DMS153 (cell line): Measurements from ENCODE around the gene ADSS2.
"Not testable (repeated sequence)": the region's sequence is repeated elsewhere in the genome, so short reads cannot be mapped to it uniquely, and the experiment has no call there.

ENCODE experiments used
- DNase-seq: peaks from one replicate; lab custom pipeline; 2025; lab: John Stamatoyannopoulos, UW

The ADSS2 gene

DNA sequence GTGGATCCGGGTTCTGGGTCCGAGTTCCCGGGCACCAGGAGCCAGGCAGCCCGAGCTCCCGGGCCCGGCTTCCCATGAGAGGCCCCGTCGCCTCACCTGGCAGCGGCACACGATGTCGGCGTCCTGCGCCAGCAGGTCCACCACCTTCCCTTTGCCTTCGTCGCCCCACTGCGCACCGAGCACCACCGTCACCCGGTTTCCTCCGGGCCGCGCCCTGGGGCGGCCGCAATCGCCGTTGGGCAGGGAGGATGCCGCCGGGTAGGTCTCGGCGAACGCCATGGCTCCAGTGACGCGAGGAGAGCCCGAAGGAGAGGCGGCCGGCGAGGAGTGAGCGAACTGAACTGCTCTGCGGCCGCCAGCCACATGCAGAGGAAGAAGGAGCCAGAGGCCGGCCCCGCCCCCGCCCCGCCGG lies at the start of gene ADSS2:
ADSS2 (minus strand) TSS at position 371 of the 412 bp plus-strand sequence; CDS start at position 279, 92 bp downstream.
- DNase-seq: no peak

- not testable (repeated sequence) for DNase-seq
Measured at GRCh38 chr1:244500515-244500914, 48.8 kb upstream of the ADSS2 start.

- not testable (repeated sequence) for DNase-seq
Measured at GRCh38 chr1:244499484-244499883, 47.8 kb upstream of the ADSS2 start.

DNA sequence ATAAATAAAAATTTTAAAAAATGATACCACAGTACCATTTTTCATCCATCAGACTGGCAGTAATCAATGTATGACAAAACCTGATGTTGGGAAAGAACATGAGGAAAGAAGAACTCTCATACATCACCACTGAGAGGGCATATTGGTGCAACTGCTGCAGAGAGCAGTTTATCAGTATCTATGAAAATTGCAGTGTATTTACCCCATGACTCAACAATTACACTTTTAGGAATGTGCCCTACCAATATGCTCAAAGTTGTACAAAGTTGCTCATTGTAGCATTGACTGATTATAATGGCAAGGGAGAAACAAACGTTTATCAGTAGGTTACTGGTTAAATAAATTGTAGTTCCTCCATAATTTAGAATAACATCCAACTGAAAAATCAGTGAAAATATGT lies 46.1 kb upstream of the ADSS2 start:
- no peak for DNase-seq

DNA sequence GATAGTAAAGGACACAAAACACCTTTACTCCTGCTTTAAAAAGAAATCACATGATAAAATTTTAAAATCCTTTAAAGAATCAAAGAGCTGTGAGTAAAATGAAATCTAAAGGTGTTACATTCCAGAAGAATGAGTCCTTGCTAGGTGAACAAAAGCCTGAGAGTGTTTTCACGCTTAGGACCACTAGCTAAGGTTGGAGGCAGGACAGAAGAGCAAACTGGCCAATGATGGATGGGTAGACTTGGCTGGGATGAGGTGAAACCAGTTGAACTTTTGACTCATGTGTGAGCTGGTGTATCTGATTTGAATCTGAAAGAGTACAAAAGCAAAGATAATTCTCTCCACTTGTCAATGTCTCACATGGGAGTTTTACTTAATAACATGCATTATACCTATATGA lies 44.5 kb upstream of the ADSS2 start:
- no peak for DNase-seq

- no peak for DNase-seq
Measured at GRCh38 chr1:244494653-244495052, 42.9 kb upstream of the ADSS2 start.

DNA sequence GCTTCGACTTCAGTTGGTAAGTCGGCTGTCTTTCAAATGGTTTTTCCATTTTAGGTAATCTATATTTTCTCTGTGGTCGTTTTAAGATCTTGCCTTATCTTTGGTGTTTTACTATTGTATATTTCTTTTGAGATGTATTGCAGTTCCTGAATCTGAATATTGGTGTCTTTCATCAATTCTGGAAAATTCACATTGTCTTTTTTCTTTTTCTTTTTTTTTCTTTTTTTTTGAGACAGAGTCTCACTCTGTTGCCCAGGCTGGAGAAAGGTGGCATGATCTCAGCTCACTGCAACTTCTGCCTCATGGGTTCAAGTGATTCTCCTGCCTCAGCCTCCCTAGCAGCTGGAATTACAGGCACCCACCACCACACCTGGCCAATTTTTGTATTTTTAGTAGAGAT lies 33.3 kb upstream of the ADSS2 start:
- not testable (repeated sequence) for DNase-seq

DNA sequence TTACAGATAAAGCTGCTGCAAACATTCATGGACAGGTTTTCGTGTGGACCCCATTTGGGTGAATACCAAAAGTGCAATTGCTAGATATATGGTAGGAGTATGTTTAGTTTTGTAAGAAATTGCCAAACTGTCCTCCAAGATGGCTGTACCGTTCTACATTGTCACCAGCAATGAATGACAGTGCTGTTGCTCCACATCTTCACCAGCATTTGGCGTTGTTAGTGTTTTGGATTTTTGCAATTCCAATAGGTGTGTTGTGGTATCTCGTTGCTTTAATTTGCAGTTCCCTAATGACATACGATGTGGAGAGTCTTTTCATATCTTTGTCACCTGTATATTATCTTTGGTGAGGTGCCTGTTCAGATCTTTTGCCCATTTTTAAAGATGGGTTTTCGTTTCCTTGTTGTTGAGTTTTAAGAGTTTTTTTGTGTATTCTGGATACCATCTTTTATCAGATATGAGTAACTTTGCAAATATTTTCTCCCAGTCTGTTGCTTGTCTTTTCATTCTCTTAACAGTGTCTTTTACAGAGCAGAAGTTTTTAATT lies 21.4 kb upstream of the ADSS2 start:
- no peak for DNase-seq

DNA sequence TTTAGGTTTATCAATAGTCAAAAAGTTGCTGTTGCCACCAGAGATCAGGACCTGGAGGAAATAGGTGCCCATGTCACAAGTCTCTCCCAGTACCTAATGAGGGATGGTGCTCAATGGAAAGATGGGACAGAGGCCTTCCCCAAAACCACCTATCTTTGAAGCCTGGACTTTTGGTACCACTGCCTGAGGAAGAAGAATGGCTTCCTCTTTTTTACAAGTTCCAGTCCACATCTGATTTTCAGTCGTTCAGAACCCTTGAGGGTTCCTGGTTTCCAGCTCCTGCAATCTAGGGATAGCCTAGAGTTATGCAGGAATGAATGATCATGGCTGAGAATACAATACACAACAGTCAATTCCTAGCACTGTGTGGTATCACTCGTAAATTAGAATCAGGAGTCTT lies 15.0 kb upstream of the ADSS2 start:
- DNase-seq: no peak

DNA sequence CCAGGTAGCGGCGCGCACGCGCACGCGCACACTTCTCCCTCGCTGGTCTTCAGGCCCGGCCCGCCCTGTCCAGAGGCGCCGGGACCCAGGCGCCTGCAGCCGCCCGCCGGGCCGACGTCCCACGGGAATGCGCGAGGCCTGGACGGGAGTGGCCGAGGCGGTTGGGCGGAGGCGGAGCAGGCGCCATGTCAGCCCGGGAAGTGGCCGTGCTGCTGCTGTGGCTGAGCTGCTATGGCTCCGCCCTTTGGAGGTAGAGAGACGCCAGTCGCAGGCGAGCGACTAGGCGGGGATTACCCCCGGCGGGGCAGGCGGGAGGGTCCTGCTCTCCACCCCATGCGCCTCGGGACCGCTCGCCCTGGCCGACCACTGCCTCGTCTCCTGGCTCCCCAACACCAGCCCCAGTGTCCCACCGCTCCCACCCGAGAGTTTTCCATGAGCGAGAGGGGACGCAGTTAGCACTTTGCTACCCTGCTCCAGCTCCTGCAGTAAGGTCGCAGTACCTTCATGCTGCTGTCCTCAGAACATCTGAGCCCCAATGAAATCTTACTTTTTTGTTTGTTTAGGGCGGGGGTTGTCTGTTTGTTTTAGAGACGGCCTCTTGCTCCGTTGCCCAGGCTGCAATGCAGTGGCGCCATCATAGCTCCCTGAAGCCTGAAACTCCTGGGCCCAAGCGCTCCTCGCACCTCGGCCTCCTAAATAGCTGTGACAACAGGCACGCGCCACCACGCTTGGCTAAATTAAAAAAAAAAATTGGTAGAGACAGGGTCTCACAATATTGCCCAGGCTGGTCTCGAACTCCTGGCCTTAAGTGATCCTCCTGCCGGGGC lies 9.7 kb upstream of the ADSS2 start, which contains the start of gene CATSPERE:
CATSPERE (plus strand) TSS at position 29 of the 827 bp plus-strand sequence; CDS start at position 186, 157 bp downstream.
- DNase-seq: peak; percentile 97

- peak; percentile 45 for DNase-seq
Measured at GRCh38 chr1:244460197-244460596, 8.5 kb upstream of the ADSS2 start.

DNA sequence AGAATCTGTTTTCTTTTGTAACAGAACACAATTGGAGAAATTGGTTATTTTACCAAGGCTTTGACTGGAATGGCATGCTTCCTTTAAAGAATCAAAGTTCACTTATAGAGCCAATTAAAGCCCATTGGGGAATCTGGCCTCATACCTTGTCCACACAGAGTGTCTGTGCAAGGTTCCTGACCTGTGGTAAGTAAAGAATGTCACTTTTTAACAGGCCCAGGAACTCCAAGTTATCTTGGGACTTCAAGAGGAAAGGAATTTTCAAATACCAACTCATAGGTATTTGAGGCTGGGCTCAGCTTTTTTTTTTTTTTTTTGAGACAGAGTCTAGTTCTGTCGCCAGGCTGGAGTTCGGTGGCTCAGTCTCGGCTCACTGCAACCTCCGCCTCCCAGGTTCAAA lies 7.1 kb upstream of the ADSS2 start:
- DNase-seq: no peak

DNA sequence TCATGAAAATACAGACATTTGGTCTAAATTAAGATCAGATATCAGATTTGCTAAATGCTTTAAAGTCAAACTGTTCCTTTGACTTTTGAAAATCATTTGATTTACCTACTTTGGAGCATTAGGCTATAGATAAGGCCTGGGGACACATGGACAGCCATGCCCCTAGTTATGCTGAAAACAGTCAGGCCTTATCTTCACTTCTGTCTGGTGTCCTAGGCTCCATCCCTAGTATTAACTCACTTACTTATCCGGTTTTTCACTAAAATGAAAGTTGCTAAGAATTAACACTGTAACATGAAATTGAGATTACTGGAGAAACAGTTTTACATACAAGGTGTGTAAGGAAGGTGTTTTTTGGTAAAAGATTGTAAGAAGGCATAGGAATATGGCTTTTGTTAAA lies 4.9 kb upstream of the ADSS2 start:
- no peak for DNase-seq

DNA sequence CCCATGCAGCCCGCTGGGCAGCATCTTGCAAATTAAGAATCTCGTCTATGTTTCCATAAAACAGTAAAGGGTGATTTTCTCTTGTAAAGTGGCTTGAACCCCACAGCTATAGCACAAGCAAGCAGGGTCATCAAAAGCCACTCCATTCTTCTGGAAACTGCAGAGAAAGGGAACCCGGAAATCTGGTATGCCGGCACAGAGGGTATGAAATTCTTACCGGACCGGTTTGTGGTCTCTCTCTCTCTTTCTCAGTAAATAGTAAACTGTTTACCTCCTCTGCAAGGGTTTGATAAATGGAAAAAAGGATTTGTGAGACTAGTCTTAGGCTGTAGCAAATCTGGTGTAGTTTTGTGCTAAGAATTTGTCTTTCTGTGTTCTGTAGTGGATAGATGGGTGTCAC lies 2.7 kb upstream of the ADSS2 start:
- no peak for DNase-seq

DNA sequence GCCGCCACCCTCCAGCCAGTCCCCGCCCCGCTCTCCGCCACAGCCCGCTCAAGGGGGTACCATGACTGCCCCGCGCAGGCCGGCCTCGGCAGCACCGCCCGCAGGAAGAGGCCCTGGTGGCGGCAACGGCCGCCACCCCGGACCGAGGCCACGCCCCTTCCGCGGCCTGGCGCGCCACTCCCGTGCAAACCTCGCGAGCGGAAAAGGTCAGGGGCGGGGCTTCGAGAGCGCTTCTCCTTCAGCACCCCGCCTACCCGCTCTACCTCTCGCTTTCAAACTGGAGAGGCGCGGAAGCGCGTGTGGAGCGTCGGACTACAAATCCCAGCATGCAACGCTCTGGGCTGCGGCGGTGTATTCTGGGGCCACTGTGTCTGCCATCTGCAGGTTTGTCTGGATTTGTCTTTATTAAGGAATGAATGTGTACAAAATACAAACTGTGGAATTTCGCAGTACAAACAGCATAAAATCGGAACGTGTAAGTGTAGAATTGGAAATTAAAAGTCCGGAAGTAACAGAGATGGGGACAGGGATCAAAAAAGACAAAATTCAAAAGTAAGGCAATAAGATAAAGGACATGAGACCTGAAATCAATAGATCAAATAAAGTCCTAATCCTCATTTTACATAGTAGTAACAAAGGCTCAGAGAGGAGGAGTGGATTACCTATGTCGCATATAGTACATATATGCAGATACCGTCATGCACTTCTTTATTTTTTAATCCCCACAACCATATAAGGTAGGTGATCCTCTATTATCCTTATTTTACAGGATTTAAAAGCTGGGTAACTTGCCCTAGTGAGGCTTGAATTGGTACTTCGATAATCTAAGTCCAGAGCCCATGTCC lies 464 bp upstream of the ADSS2 start:
- peak; percentile 100 for DNase-seq

DNA sequence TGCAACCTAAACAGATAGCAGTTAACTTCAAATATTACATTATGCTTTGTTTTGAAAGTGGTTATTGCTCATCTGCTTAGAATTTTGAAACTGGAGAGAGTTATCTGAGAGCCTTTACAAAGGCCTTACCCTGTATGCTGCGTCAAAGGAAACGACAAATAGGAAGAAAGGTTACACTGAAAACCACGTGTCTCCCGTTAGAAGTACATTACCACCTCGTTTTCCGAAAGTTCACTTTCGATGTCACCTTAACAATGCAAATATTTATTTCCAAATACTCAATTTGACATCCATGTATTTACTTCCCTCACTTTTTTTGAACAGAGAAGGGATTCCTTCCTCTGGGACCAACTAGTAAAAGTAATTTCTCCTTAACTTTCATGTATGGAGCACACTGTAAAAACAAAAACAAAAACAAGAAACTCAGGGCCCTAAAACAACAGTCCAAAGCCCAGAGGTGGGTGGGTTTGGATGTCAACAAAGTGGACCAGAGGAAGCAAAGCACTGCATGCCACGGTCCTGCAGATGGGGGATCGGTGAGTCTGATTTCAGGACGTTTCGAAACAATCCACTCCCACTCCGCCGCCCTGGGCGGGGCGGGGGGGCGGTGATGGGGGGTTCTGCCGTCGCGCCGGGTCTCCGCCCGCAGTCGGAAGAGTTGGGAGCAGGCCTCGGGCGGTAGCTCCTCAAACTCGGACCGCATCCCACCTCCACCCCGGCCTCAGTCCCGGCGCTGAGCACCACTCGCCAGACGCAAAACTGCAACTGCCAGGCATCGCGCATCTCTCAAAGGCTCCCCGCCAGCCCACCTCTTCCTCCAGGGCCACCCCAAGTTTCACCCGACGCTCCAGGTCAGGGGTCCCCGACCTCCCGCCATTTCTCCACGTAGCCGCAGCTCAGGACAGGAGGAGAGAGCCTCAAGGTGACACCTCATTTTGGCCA lies 841 bp downstream of the ADSS2 start:
- no peak for DNase-seq

- DNase-seq: no peak
Measured at GRCh38 chr1:244449936-244450508, 1.7 kb downstream of the ADSS2 start.

GRCh38 chr1:244448279-244449036 lies 3.3 kb downstream of the ADSS2 start:
- no peak for DNase-seq

DNA sequence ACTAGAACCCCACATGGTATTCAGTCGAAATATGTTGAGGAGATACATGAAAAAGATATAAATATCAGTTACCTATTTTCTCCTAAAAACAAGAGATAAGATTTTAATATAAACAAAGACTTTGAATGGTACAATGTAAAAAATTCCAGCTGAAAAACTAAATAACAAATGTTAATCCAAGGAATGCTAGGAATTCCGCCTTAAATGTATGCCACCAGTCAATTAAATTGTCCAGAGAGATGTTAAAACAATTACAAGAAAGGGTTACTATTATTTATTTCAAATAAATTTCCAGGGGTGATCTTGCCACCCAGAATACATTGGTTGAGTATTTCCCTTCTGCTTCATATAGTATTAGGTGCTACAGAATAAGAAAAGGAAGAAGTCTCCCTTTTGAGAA lies 4.2 kb downstream of the ADSS2 start:
- no peak for DNase-seq

GRCh38 chr1:244447024-244447423 lies 4.7 kb downstream of the ADSS2 start:
- no peak for DNase-seq
